ENCODE measurements around the gene CR1. TPM values are rescaled to one million over a fixed set of nuclear protein-coding genes. Genes with fewer than 3 reads are reported as not detected.

Gene CR1
- total RNA-seq, 1 experiment from 2014 or later, result 0.13 TPM

- no peak for TF ChIP-seq ERG (CRISPR knock-in tag; IDR thresholded peaks at IDR 0.05)
- TF ChIP-seq ATF3 (CRISPR knock-in tag; conservative IDR thresholded peaks at IDR 0.05), result no peak
These were observed 162.5 kb downstream of the CR1 start (continued) for GRCh38 chr1:207658408-207658807.

- CTCF ChIA-PET, result interaction anchor here (1.7 kb wide), 1 partner anchor 39 kb away, joined by 4 read pairs; no protein-coding TSS in a partner anchor
- no peak for DNase-seq (ENCODE audit: low spot score)
- Mint-ChIP-seq H3K4me1 (peaks cover 6% of the 10 kb centered on the region), H3K36me3 (peaks cover 47% of the 10 kb centered on the region), H3K27ac (no peak overlapping the region), H3K27me3 (ENCODE audit: low read depth) (peaks cover 4% of the 10 kb centered on the region; the same call in 1 of the 2 replicates), H3K4me3 (no peak overlapping the region), H3K9me3 (peaks cover 41% of the 10 kb centered on the region)
- TF ChIP-seq CREM (CRISPR knock-in tag; IDR thresholded peaks at IDR 0.05) (no peak), ETV6 (CRISPR knock-in tag; IDR thresholded peaks at IDR 0.05) (no peak), TCF7 (CRISPR knock-in tag; IDR thresholded peaks at IDR 0.05; ENCODE audit: low read depth) (no peak), IRF1 (CRISPR knock-in tag; IDR thresholded peaks at IDR 0.05) (no peak), MAX (CRISPR knock-in tag; IDR thresholded peaks at IDR 0.05) (no peak), SOX15 (CRISPR knock-in tag; IDR thresholded peaks at IDR 0.05) (no peak), FOXK1 (CRISPR knock-in tag; IDR thresholded peaks at IDR 0.05) (no peak), CBFB (CRISPR knock-in tag; IDR thresholded peaks at IDR 0.05; ENCODE audit: low read depth) (no peak), SMAD4 (CRISPR knock-in tag; IDR thresholded peaks at IDR 0.05) (no peak), ZNF396 (CRISPR knock-in tag; IDR thresholded peaks at IDR 0.05; ENCODE audit: borderline replicate concordance) (no peak), USF2 (CRISPR knock-in tag; IDR thresholded peaks at IDR 0.05) (no peak), ATF3 (CRISPR knock-in tag; conservative IDR thresholded peaks at IDR 0.05) (no peak), JAZF1 (CRISPR knock-in tag; IDR thresholded peaks at IDR 0.05) (no peak), ATF6 (CRISPR knock-in tag; IDR thresholded peaks at IDR 0.05) (no peak), NR1H2 (CRISPR knock-in tag; IDR thresholded peaks at IDR 0.05) (no peak), E2F4 (CRISPR knock-in tag; IDR thresholded peaks at IDR 0.05; ENCODE audit: borderline replicate concordance, low read depth) (no peak), TP53 (CRISPR knock-in tag; IDR thresholded peaks at IDR 0.05) (no peak), ELF4 (CRISPR knock-in tag; IDR thresholded peaks at IDR 0.05; ENCODE audit: low read depth) (no peak)
- ATAC-seq, result no peak
- POLR2A ChIA-PET, result no interaction called here
These were observed 163.0 kb downstream of the CR1 start for GRCh38 chr1:207658904-207659485.

All from WTC11 (cell line).